NCI-H1092 treated with DMSO at 0.1 percent for 48 hours (cell line): Measurements from ENCODE around the gene RNF187.
A peak's percentile ranks its signal among the peaks of the same experiment; 100 is the strongest.

Experiments used
- DNase-seq: peaks from one replicate; lab custom pipeline; 2025; lab: John Stamatoyannopoulos, UW

Gene RNF187

DNA sequence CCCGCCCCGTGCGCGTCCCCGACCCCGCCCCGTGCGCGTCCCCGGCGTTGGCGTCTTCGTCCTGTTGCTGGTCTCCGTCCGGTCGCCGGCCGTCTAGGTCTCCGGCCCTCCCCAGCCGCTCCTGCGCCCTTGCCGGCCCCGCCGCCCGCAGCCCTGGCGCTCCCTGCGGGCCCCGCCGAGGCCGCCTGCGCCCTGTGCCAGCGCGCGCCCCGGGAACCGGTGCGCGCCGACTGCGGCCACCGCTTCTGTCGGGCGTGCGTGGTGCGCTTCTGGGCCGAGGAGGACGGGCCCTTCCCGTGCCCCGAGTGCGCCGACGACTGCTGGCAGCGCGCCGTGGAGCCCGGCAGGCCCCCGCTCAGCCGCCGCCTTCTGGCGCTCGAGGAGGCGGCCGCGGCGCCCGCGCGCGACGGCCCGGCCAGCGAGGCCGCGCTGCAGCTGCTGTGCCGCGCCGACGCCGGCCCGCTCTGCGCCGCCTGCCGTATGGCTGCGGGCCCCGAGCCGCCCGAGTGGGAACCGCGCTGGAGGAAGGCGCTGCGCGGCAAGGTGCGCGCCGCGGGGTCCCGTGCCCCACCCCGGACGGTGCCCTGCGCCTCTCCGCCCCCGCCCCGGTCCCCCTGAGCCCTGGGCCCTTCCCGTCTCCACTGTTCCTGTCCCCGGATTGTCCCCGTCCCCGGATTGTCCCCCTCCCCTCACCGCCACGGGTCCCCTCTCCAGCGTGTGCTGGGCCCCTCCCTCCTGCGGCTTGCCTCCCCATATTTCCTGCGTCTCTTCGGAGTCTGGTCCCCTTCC, at the start of gene RNF187:
Gene RNF187, plus strand, starts transcription at position 47 of the 789 bp plus-strand sequence.
- DNase-seq = peak; percentile 45

DNA sequence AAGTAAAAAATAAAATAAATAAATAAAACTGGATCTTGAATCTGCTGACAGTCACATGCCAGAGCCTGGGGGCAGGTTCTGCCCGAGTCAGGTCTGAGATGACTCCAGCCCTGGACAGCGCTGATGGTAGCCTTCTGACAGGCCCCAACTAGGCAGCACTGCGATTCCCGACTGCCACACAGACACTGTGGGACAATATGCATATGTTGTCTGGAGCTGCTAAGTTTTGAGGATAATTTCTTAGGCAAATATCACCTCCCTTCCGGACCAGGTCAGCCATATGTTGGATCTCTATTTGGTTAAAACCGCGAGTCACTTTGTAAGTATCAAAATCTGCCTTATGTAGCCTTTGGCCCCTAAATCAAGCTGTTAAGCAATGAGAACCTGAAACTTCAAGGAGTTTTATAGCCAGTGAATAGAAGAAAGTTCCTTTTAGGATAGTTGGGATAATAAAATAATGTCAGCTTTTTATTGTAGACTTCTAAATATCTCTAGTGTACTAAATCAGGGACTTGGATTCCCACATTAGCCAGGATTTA, 49.7 kb upstream of the RNF187 start:
- DNase-seq = no peak

DNA sequence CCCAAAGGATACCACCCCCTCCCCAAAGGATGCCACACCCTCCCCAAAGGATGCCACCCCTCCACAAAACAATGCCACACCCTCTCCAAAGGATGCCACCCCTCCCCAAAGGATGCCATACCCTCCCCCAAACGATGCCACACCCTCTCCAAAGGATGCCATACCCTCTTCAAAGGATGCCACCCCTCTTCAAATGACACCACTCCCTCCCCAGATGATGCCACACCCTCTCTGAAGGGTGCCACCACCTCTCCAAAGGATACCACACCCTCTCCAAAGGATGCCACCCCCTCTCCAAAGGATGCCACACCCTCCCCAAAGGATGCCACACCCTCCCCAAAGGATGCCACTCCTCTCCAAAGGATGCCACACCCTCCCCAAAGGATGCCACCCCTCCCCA, 48.9 kb upstream of the RNF187 start:
- DNase-seq = no peak

DNA sequence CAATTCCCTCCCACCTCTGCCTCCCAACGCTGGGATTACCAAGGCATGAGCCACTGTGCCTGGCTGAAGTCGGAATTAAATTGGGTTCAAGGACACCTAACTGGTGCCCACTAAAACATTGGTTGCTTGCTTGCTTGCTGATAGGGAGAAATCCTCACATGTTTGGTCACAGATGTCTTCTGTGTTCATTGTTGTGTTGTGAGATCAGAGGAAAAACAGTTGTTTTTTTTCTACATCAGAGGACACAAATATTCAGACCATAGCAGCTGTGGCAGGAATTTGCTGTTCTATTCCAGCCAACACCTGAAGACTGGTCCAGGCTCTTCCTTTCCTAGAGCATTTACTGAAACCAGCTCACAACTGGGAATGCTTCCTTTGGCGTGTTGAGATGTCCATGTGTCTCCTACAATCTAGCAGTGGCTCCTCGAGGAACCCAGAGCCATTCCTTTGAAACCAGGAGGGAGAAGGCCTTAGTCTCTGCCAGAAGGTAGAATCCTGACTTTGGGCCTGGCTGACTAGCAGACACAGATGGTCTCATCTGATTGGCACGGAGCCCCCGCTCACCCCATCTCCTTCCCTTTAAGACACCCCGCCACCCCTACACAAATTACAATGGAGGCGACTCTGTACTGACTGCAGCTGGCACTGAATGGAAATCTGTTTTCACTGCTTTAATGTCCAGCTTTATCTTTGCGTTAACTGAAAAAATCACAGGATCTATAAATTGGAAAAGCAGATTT, 46.3 kb upstream of the RNF187 start:
- no peak for DNase-seq

DNA sequence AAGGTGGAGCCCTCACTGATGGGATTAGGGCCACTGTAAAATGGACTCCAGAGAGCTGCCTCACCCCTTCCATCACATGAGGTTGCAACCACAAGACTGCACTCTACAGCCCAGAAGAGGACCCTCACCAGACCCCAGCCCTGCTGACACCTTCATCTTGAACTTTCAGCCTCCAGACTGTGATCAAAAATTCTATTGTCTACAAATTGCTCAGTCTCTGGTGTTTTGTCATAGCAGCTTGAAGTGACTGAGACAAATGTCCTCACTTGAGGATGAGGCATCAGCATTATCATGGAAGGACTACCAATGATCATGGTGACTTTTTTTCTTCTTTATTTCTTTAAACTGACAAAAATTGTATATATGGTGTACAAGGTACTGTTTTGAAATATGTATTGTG, 43.8 kb upstream of the RNF187 start:
- no peak for DNase-seq

GRCh38 chr1:228445490-228445842, 41.7 kb upstream of the RNF187 start:
- DNase-seq = peak; percentile 41

GRCh38 chr1:228445843-228446650, 41.1 kb upstream of the RNF187 start:
- peak; percentile 41 for DNase-seq

GRCh38 chr1:228446852-228447251, 40.3 kb upstream of the RNF187 start:
- no peak for DNase-seq

DNA sequence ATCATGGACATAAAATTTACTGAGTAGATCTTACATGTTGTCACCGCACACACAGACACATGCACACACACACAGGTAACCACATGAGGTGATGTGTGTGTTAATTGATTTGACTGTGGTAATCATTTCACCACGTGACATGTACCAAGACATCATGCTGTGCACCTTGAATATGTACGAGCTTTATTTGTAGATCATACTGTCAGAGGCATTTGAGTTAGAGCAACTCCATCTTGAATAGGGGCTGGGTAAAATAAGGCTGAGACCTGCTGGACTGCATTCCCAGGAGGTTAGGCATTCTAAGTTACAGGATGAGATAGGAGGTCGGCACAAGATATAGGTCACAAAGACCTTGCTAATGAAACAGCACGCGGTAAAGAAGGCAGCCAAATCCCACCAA, 38.8 kb upstream of the RNF187 start:
- DNase-seq = no peak

GRCh38 chr1:228450200-228450599, 37.0 kb upstream of the RNF187 start:
- DNase-seq = no peak

GRCh38 chr1:228452194-228453021, 34.8 kb upstream of the RNF187 start:
- no peak for DNase-seq

DNA sequence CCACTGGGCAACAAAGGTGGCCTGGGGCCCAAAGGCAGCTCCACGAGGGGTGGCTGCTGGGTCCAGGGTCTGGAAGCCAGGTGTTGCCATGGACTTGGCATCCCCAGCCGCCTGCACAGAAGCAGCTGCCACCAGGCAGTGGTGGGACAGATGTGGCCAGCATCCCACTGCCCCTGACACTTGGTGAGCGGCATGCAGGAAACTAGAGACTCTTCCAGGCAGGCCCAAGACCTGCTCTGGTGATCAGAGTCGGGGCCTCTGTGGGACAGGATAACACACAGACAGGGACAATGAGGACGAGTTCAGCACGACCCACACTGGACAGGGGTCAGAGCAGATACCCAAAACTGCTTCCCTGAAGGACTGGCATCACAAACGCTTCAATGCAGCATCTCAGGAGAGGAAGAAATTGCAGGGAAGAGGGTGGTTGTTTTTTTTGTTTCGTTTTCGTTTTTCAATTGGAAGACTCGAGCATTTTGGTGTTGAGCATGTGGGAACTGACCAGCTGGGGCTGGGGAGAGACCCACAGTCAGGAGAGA, 34.1 kb upstream of the RNF187 start:
- DNase-seq = no peak

- no peak for DNase-seq
Observed at GRCh38 chr1:228453614-228454013, 33.6 kb upstream of the RNF187 start.

- no peak for DNase-seq
Observed at GRCh38 chr1:228454238-228454637, 32.9 kb upstream of the RNF187 start.

GRCh38 chr1:228455715-228456114, 31.5 kb upstream of the RNF187 start:
- peak; percentile 12 for DNase-seq

GRCh38 chr1:228456252-228457016, 30.7 kb upstream of the RNF187 start:
- no peak for DNase-seq

DNA sequence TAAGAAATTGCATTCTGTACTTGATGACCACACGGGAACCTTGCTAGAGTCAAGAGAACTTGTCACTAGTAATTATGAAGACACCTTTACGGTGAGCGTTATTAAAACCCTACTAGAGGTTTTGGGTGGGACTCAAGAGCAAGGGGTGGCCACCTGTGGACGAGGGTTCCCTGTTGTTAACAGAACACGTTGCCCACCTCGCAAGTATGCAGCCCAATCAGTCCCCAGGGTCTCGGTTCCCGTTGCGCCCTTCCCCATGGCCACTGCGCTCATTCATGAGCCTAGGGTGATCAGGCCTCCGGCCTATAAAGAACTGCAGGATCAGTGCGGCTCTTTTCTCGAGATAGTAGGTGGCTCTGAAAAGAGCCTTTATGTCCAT, 30.2 kb upstream of the RNF187 start:
- DNase-seq = no peak

DNA sequence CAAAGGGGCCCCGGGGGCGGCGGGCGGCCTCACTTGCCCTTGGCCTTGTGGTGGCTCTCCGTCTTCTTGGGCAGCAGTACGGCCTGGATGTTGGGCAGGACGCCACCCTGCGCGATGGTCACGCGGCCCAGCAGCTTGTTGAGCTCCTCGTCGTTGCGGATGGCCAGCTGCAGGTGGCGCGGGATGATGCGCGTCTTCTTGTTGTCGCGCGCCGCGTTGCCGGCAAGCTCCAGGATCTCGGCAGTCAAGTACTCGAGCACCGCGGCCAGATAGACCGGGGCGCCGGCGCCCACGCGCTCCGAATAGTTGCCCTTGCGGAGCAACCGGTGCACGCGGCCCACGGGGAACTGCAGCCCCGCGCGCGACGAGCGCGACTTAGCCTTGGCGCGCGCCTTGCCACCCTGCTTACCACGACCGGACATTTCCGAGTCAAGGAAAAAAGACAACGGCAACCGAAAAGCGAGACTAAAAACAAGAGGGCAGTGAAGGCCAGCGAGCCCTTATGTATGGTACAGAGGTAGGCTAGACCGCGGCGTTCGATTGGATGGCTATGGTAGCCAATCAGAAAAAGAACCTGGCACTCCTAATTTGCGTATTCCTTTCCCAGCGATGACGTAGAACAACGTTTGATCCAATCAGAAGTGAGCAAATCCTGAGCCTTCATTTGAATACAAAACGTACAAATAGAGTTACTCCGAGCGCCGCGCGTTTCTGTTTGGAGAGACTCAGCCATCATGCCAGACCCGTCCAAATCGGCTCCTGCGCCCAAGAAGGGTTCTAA, 29.6 kb upstream of the RNF187 start:
- peak; percentile 100 for DNase-seq

DNA sequence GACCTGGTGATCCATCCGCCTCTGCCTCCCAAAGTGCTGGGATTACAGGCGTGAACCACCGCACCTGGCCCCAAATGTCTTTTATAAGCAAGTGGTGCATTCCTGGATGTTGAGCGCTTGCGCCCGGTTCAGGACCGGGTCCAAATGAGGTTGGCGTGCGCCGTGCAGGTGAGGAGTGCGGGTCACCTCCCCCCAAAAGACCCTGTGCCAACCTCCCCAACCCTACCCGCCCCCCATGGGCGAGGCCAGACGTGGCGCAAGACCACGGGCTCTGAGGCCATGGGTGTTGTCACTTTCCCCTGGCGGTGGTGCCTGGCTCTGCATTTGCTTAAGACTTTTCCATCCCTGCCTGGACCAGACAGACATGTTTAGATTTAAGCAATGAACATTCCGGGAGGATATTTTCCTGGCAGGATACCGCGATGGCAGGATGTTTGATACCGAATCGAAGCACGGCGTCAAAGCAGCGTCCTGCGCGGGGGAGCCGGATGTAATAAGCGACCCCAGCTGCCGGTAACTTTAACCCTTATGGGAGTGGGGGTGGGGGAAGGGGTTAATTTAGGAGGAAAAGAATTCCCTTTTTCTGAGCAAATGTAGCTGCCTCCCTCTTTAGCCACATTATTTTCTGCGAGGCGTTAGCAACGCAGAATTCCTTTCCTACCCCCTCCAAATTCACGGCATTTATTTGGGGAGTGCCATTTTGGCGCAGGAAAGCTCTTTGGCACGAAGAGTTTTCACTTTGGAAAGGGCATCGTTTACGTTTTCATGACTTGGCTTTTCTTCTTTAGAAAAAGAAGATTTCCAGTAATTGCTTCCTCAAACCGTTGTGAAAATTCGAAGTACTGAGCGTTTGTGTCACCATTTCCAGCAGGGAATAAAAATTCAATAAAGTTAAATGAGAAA, 27.8 kb upstream of the RNF187 start:
- peak; percentile 75 for DNase-seq
